ENCODE data around the gene UGT2B7.
"Not testable (repeated sequence)": the region's sequence is repeated elsewhere in the genome, so short reads cannot be mapped to it uniquely, and the experiment has no call there.

Gene UGT2B7

DNA sequence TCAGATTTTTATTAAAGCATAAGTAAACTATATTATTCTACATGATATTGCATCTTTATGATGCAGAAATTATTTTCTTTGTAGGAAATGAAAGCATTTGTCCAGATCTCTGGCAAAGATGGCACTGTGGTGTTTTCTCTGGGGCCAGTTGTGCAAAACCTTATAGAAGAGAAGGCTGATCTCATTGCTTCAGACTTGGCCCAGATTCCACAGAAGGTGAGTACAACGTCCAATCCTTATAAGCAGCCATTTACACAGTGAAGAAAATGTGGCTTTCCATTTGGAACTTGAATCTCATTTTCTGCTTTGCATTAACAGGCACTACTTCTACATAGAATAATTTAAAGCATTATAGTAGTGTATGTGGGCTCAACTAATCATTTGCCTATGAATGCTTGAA is 6.9 kb upstream of the UGT2B7 start:
- DNase-seq: no peak

DNA sequence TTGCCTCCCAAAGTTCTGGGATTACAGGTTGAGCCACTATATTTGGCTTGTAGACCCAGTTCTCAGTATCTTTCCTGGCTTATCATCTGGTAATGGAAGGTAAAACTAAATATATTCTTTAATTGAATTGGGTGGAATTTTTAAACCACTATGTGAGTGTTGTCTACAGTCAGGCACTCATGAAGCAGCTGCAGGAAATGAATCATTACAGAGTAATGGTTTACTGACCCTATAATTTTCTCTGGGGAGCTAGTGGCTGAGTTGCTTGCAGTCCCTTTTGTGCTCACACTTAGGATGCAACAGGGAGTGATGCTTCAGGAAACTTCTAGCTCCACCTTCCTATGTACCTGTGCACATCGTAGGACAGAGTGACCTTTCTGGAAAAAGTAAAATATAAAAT is 4.1 kb upstream of the UGT2B7 start:
- DNase-seq: no peak

DNA sequence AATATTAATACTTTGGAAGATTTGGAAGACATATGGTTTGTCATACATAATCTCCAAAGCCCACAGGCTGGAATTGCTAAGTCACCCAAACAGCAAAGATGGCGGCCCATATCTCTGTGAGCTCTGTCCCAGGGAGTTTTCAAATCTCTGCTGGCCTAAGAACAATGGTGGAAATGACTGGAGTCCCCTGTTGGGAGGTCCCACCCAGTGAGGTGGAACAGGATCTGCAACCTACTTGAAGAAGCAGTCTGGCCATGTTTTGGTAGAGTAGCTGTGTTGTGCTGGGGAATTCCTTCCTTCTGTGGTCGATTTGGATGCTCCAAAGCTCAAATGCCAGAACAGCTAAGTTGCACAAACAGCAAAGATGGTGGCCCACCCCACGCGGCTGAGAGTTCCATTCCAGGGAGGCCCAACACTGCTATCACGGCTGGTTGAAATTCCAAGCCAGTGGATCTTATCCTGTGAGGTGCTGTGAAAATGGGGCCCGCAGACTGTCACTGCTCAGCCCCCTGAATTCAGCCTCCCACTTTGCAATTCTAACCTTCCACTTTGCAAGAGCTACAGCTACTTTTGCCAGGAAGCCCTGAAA is 3.2 kb upstream of the UGT2B7 start:
- DNase-seq: no peak

DNA sequence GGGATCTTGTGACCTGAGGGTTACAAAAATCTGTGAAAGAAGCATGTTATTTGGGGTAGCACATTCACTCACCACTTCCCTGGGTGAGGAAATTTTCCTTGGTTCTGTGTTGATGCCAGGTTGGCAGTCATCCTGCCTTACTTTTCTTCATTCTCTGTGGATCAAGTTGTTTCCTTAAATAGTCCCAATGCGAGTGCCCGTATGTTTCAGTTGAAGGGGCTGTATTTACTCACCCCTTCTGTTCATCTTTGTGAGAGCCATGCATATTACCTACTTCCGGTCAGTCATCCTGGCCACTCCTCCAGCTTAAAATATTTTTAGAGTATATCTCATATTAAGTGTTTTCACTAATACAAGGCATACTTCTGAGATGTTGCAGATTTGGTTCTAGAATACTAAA is 2.6 kb upstream of the UGT2B7 start:
- DNase-seq: no peak

DNA sequence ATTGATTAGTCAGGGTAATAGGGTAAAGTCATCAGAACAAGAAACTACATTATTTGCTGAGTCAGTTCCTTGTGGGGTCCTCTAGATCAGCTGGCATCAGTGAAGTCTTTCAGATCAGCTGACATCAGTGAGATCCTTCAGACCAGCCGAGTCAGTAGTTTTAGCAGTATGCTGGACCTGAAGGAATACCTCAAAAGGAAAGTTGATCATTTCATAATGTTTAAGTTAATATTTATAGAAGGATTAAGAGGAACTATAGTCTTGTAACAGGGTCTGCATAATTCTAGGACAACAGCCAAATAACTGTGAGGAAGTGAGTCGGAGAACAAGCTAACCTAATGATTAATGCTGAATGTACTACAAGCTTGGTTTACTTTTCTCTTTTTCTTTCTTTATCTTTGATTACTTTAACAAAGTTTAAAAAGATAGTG is 958 bp upstream of the UGT2B7 start:
- DNase-seq: no peak

DNA sequence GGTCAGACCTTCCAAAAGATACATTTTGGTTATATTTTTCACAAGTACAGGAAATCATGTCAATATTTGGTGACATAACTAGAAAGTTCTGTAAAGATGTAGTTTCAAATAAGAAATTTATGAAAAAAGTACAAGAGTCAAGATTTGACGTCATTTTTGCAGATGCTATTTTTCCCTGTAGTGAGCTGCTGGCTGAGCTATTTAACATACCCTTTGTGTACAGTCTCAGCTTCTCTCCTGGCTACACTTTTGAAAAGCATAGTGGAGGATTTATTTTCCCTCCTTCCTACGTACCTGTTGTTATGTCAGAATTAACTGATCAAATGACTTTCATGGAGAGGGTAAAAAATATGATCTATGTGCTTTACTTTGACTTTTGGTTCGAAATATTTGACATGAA is 536 bp downstream of the UGT2B7 start:
- DNase-seq: no peak

DNA sequence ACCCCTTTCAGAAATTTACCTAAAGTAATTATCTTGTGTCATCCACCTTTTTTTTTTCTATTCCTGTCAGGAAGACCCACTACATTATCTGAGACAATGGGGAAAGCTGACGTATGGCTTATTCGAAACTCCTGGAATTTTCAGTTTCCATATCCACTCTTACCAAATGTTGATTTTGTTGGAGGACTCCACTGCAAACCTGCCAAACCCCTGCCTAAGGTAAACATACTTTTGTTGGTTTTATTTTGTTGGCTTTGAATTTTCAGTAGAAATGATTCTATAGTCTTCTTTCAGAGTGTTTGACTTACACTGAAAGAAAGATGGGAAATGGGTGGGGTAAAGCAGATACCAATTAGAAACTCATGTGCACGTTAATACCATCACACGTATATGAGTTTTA is 2.2 kb downstream of the UGT2B7 start:
- peak; percentile 27 for DNase-seq

DNA sequence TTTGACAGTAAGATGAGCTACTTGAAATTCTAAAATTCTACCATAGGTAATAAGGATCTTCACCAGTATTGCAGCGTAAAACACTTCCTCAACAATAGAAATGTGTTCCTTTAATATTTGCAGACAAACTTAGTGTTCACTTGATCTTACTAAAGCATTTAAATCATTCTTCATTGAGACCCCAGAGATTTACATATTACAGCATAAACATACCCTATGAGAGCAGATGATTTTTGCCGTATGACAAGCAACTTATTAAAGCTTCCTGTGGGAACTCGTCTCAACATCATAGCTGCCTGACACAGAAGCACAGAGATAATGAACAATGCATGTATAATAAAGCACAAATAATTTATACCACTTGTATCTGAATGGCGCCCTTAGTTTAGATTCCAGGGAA is 3.6 kb downstream of the UGT2B7 start:
- DNase-seq: no peak

DNA sequence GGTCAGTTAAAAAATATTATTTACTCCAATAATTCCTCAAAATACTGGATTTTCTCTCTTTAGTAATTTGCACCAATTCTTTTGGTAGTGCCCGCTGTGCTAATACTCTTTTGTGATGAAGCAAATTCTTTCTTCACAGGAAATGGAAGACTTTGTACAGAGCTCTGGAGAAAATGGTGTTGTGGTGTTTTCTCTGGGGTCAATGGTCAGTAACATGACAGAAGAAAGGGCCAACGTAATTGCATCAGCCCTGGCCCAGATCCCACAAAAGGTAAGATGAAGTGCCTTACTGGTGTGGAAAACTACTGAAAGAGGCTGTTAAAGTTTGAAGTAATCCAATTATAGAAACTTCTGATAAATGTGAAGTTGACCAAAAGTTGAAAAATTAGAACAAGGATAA is 6.4 kb downstream of the UGT2B7 start:
- not testable (repeated sequence) for DNase-seq

DNA sequence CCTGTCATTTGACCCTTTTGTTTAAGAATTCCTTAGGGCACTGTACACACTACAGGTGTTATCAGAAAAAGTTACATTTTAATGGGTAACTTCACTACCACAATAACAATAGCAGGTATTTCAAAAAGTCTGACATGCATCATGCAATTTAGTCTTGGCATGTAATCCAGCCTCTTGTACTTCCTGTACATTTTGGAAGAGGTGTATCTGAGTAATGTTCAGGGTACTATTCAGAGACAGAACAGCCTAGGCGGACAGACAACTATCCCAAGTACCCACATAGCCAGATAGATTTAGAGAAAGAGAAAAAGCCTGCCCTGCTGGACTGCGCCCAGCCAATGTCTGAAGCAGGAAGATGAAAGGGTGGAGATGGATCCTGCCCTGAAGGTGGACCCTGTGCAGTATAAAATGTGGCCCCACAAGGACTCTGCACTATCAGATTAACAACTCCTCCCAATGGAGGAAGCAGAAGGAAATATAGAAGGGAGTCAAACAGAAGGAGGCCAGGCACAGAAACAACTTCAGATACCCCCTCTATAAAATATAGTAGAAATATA is 8.5 kb downstream of the UGT2B7 start:
- DNase-seq: no peak

DNA sequence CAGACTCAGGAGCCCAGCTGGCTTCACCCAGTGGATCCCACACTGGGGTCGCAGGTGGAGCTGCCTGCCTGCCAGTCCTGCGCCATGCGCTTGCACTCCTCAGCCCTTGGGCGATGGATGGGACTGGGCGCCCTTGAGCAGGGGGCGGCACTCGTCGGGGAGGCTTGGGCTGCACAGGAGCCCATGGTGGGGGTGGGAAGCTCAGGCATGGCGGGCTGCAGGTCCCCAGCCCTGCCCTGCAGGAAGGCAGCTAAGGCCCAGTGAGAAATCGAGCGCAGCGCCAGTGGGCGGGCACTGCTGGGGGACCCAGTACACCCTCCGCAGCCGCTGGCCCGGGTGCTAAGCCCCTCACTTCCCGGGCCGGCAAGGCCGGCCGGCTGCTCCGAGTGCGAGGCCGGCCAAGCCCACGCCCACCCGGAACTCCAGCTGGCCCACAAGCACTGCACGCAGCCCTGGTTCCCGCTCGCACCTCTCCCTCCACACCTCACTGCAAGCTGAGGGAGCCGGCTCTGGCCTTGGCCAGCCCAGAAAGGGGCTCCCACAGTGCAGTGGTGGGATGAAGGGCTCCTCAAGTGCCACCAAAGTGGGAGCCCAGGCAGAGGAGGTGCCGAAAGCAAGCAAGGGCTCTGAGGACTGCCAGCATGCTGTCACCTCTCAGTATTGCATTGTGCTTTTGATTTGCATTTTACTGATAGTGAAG is 19.0 kb downstream of the UGT2B7 start:
- not testable (repeated sequence) for DNase-seq

DNA sequence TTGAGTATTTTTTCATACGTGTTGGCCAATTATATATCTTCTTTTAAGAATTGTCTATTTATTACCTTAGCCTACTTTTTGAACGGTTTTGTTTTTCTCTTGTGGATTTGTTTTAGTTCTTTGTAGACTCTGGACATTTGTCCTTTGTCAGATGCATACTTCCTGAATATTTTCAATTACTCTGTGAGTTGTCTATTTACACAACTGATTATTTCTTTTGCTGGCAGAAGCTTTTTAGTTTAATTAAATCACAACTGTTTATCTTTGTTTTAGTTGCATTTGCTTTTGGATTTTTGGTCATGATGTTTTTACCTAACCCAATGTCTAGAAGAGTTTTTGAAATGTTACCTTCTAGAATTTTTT is 19.6 kb downstream of the UGT2B7 start:
- DNase-seq: no peak

DNA sequence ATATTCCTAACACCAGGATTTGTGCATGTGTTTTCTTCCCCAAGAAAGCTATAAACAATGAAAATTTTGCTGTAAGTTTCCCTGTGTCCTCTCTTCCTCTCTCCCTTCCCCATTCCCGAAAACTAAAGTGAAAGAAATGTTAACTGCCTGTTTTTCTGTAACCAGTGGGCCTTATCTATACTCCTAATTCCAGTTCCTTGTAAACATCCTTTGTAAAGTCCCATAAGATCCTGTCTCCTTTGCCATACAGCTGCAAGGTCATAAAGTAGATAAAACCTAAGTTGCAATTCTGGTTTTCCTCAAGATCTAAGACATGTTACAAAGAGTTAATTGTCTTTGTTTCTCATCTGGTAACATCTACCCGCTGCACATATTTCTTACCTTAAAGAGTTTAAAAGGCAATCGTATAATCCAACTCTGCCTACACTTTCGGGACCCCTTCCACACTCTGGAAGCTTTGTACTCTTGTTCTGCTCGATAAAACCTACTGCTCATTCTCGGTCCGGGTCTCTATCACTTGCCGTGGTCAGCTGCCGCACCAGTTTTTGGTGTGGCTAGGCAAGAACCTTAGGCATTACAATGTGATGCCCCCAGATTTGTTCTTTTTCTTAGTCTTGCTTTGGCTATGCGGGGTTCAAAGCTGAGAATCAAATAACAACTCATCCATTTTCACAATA is 20.5 kb downstream of the UGT2B7 start:
- no peak for DNase-seq

DNA sequence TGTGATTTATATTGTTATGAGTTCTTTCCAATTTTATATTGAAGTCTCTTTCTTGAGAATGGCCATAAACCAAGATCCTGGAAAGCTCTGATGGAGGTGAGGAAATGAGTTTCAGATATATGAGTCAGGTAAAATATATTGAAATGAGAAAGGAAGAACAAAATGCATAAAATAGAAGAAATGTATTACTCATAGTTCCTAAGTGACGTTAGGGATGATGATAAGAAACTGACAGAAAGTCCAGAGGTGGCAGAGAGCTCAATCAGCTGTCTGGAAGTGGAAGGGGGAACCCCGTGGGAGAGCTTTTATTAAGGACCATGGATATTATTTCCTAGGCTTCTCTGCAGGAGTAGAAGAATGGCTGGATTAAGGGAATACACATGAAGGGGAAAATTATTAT is 24.6 kb downstream of the UGT2B7 start:
- DNase-seq: no peak

DNA sequence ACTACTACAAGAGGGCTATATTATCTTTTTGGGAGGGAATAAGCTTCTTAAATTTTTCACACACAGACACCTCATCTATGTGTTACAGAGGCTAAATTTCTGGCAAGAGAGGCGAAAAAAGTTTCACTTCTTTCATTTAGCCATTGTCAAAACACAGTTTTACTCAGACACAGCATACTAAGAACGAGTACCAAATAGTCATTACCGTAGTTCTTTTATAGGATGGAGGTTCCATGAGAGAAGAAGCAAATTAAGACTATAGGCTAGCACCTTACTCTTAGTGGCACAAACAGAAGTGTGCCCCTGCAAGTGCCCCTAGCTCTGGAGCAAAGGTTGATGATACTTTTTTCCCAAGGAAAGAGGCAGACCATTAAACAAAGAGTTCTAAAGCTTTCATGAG is 26.2 kb downstream of the UGT2B7 start:
- DNase-seq: no peak

DNA sequence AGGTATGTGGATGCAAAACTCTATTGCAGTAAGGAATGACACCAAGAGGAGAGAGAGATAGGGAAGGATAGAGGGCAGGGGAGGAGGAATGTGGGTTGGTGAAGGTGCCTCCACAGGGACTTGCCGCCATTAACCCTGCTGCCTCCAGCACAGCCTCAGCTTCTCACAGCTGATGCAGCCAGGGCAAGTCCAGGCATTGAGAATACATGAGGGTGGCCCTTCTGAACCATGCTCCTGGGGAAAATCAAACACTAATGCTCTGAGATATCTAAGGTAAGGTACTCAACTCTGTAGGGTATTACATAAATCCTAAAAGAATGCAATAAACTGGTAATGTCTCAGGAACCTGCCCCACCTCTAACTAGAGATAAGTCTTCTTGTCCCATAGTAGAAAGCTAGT is 28.7 kb downstream of the UGT2B7 start:
- no peak for DNase-seq

DNA sequence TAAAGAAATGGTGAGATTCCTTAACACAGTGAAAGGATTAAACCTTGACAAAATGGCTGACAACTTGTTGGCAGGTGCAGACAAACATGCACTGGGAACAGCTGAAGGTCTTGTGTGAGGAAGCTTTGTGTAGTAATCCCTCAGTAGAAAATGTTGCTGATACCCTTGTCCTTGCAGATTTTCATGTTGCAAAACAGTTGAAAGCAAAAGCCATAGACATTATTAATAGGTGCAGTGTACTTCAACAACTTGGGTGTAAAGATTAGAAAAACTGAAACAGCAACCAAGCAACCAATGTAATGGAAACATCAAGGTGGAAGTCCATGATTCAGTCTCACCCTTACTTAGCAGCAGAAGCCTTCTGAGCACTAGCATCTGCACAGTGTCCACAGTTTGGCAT is 29.8 kb downstream of the UGT2B7 start:
- no peak for DNase-seq

DNA sequence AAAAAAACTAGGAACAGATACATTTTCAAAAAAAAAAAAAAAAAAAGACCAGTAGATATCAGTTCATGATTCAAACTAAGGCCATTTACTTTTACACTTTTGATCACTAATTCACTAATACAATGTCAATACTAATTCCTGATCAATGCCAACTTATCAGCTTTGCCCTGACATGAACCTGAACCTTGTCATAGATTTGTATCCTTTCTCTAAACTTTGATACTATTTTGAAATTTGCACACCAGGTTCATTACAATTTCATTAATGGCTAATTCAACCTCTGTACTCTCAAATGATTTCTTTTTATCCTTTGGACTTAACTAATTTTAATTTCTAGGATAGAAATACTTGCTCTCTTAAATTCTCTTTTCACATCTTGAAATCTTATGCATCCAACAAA is 37.7 kb downstream of the UGT2B7 start:
- no peak for DNase-seq

DNA sequence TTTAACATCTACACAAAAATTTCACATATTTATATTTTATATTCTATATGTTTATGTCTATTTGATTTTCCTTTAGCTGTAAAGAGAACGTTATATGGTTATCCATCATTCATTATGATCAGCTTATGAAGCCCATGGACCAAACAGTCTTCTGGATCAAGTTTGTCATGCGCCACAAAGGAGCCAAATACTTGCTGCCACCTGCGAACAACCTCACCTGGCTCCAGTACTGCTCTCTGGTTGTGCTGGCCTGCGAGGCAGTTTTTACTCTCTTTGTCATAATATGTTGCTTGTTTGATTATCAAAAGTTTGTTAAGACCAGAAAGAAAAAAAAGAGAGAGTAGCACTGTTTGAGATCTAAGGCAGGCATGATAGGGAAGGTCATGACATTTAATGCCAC is 38.2 kb downstream of the UGT2B7 start:
- DNase-seq: no peak

DNA sequence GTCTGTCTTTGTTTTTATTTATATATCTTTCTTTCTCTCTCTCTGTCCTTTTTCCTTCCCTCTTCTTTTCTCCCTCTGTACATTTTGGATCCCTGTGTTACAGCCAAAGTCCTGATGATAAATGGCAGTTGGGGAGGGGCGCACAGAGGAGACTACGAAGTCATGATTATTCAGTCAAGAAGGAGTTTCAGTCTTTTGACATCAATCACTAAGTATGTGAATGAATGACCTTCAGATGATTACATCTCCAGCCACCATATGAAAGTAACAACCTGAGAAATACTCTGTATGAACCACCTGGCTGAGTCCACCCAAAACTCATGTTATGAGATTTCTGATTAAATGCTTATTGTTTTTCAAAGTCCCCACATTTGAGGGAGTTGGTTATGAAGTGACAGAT is 45.0 kb downstream of the UGT2B7 start:
- DNase-seq: no peak

DNA sequence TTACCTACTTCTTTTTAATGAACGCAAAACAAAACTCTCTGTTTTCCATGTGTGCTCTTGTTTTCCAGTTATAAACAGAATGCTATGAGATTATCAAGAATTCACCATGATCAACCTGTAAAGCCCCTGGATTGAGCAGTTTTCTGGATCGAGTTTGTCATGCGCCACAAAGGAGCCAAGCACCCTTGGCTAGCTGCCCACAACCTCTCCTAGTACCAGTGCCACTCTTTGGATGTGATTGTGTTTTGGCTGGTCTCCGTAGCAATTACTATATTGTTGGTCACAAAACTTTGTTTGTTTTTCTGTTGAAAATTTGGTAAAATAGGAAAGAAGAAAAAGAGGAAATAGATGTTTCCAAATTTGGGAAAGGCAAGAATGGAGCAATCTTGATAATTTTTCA is 51.1 kb downstream of the UGT2B7 start:
- DNase-seq: peak; percentile 48

DNA sequence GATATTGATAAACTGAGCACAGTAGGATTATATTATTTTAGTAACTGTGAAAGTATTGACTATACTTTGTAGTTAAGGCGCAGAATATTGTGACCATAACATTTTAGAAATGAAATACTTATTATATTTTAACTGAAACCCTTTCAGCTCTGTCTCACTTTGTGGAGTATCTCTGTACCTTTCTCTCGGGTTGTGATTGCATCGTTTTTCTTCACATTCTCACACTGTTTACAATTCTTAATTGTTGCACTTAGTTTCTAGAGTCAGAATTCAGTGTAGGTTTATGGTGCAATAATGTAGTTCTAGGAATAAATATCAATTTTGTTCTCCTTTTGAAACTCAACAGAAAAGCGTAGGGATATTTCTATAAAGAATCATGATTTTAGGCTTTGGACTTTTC is 57.7 kb downstream of the UGT2B7 start:
- no peak for DNase-seq

DNA sequence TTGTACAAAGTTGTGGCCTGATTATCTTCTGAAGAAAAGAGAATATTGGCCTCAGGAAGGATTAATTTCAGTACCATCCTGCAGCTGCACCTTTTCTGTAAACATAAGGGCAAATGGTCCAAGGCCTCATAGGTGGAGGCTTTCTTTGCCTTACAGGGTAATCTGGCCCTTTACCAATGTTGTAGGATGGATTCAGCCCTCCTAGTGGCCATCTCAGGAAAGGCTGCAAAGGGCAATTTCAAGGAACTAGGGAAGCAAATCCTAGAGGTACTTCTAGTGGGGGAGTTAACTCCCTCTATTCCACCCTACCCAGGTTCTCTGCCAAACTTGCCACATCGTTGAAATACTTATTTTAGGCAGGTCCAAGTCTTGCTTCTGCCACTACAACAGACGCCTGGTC is 60.6 kb downstream of the UGT2B7 start:
- no peak for DNase-seq

All from NCI-H345 (cell line).